RWPE2 (cell line): Measurements from ENCODE around the gene GNAL.

Experiments
- ATAC-seq: fragments of 200-7000 bp; cut with Tn5 transposase; 3 replicates; pipeline ENCODE4 v1.9.1; 2021; ENCODE audit warnings: low read depth
- DNase-seq: peaks from one replicate; pipeline ENCODE4 v3.0.0-alpha.2; 2020; ENCODE audit warnings: low spot score
- H3K27ac ChIP-seq: fragments of 450-650 bp; 2 replicates; pipeline ENCODE4 v1.5.1; 2017; ENCODE audit warnings: mild to moderate bottlenecking; ENCODE audit not compliant: poor library complexity, severe bottlenecking
- H3K27me3 ChIP-seq: fragments of 250-450 bp; sonication (Bioruptor Pico); 2 replicates; pipeline ENCODE4 v1.5.1; 2021; ENCODE audit warnings: mild to moderate bottlenecking, moderate library complexity; ENCODE audit not compliant: insufficient read depth, poor library complexity, severe bottlenecking
- H3K36me3 ChIP-seq: fragments of 250-450 bp; sonication (Bioruptor Pico); 2 replicates; pipeline ENCODE4 v1.5.1; 2020; ENCODE audit warnings: low read depth, mild to moderate bottlenecking, moderate library complexity
- H3K4me1 ChIP-seq: fragments of 250-450 bp; sonication (Bioruptor Pico); 2 replicates; pipeline ENCODE4 v1.5.1; 2021; ENCODE audit warnings: mild to moderate bottlenecking, moderate library complexity; ENCODE audit not compliant: insufficient read depth, poor library complexity, severe bottlenecking
- H3K4me3 ChIP-seq: fragments of 250-450 bp; sonication (Bioruptor Pico); 2 replicates; pipeline ENCODE4 v1.5.1; 2021; ENCODE audit warnings: mild to moderate bottlenecking, moderate library complexity; ENCODE audit not compliant: severe bottlenecking
- H3K9me3 ChIP-seq: fragments of 250-450 bp; sonication (Bioruptor Pico); 2 replicates; pipeline ENCODE4 v1.5.1; 2021; ENCODE audit warnings: mild to moderate bottlenecking, moderate library complexity; ENCODE audit not compliant: severe bottlenecking
- CTCF ChIP-seq: fragments of 450-650 bp; IDR thresholded peaks from one replicate; pipeline ENCODE4 v1.5.1; 2017; ENCODE audit warnings: mild to moderate bottlenecking, moderate library complexity; ENCODE audit not compliant: poor library complexity, severe bottlenecking

Gene GNAL

GRCh38 chr18:11860594-11861450 is 171.8 kb downstream of the GNAL start:
- Histone ChIP-seq H3K27ac (peak overlapping the region; percentile 96), H3K9me3 (no peaks in the 10 kb centered on the region), H3K36me3 (0 out of 2 replicates have a peak, but pooled peaks cover 3% of the 10 kb centered on the region), H3K4me3 (no peak overlapping the region), H3K4me1 (peaks cover 37% of the 10 kb centered on the region), H3K27me3 (no peaks in the 10 kb centered on the region)
- ATAC-seq (no peak), DNase-seq (no peak)
- TF ChIP-seq CTCF: no peak

GRCh38 chr18:11861583-11862288 is 172.7 kb downstream of the GNAL start:
- Histone ChIP-seq H3K36me3 (no peaks in the 10 kb centered on the region), H3K27ac (no peak overlapping the region), H3K27me3 (no peaks in the 10 kb centered on the region), H3K4me1 (peaks cover 29% of the 10 kb centered on the region), H3K4me3 (no peak overlapping the region), H3K9me3 (no peaks in the 10 kb centered on the region)
- ATAC-seq (no peak), DNase-seq (no peak)
- no peak for TF ChIP-seq CTCF

- H3K4me1 ChIP-seq: peaks cover 24% of the 10 kb centered on the region
- H3K36me3 ChIP-seq: no peaks in the 10 kb centered on the region
- H3K27me3 ChIP-seq: no peaks in the 10 kb centered on the region
- no peak for TF ChIP-seq CTCF
- H3K9me3 ChIP-seq: no peaks in the 10 kb centered on the region
- no peak overlapping the region for H3K4me3 ChIP-seq
- DNase-seq: no peak
- ATAC-seq: no peak
- no peak overlapping the region for H3K27ac ChIP-seq
These were observed 173.5 kb downstream of the GNAL start for GRCh38 chr18:11862468-11863137.

- peaks cover 10% of the 10 kb centered on the region for H3K4me1 ChIP-seq
- H3K27me3 ChIP-seq: no peaks in the 10 kb centered on the region
- no peak overlapping the region for H3K4me3 ChIP-seq
- H3K9me3 ChIP-seq: no peaks in the 10 kb centered on the region
- DNase-seq (no peak), ATAC-seq (no peak)
- H3K36me3 ChIP-seq: no peaks in the 10 kb centered on the region
- no peak overlapping the region for H3K27ac ChIP-seq
- TF ChIP-seq CTCF: no peak
These were observed 175.4 kb downstream of the GNAL start for GRCh38 chr18:11864471-11864870.
